K562 (cell line): Measurements from ENCODE around the gene ZNF280C. TPM values are rescaled to one million over a fixed set of nuclear protein-coding genes. Genes with fewer than 3 reads are reported as not detected.

Experiments
- ATAC-seq: fragments of 200-7000 bp; cut with Tn5 transposase; 3 replicates; pipeline ENCODE4 v1.9.1; 2020; ENCODE audit warnings: moderate library complexity
- BruUV-seq: library from RNA; stranded (reverse); fragments of 400-500 nt; replicated peaks from 2 replicates; lab custom pipeline; 2021; lab: Mats Ljungman, UMichigan
- CTCF ChIA-PET: fragments of 300-600 bp; formaldehyde crosslinking; extraction: SDS; loops from one replicate; lab custom pipeline; 2021; ENCODE audit warnings: low intra/inter-chr PET ratio; lab: Yijun Ruan, JAX
- POLR2A ChIA-PET: fragments of 300-600, 350-650 bp; sonication (Branson Sonifier 250); formaldehyde crosslinking; extraction: SDS; loops from one replicate; lab custom pipeline; 2021; ENCODE audit warnings: antibody characterized with exemption, inconsistent platforms; lab: Yijun Ruan, JAX
- DNase-seq, 4 experiments: peaks; one replicate each; pipeline versions ENCODE4 v3.0.0 to v3.0.0-alpha.2; 2011 to 2018; ENCODE audit warnings: low spot score in 3 of 4, mixed read lengths in 3 of 4; ENCODE audit errors: extremely low read depth in 1 of 4
- FAIRE-seq: peaks from 2 replicates; lab custom pipeline; 2011; peaks lifted over from hg19 to GRCh38; lab: Jason Lieb, UNC
- H2AFZ ChIP-seq: 2 replicates; pipeline ENCODE4 v1.6.0; 2011; ENCODE audit warnings: low read depth, low read length, control low read depth, inconsistent platforms
- H3K27ac ChIP-seq: fragments of 200-600 bp; 3 replicates; pipeline ENCODE4 v1.8.0; 2011; ENCODE audit warnings: low read depth, mild to moderate bottlenecking, control low read depth, inconsistent platforms, low read length, moderate library complexity, mixed read lengths; ENCODE audit errors: extremely low read depth
- H3K27me3 ChIP-seq, 2 experiments: fragments of 300-600 bp in 1 of 2; 2 replicates in 1 of 2; 3 replicates in 1 of 2; pipeline versions ENCODE4 v1.6.0 to v1.8.0; 2011; ENCODE audit warnings: inconsistent platforms in 2 of 2, low read length in 2 of 2, mild to moderate bottlenecking in 1 of 2, mixed read lengths in 1 of 2, moderate library complexity in 1 of 2; ENCODE audit not compliant: control insufficient read depth in 2 of 2, insufficient read depth in 2 of 2
- H3K36me3 ChIP-seq: fragments of 300-600 bp; 3 replicates; pipeline ENCODE4 v1.8.0; 2011; ENCODE audit warnings: mild to moderate bottlenecking, low read length, inconsistent platforms; ENCODE audit not compliant: control insufficient read depth, insufficient read depth
- H3K4me1 ChIP-seq, 2 experiments: fragments of 200-600 bp in 1 of 2; replicated peaks in 1 of 2; 2 replicates in 1 of 2; 3 replicates in 1 of 2; pipeline versions ENCODE4 v1.5.1 to v1.8.0; 2011; ENCODE audit warnings: inconsistent platforms in 2 of 2, low read length in 2 of 2, mild to moderate bottlenecking in 1 of 2, mixed read lengths in 1 of 2, moderate library complexity in 1 of 2; ENCODE audit not compliant: control insufficient read depth in 2 of 2, insufficient read depth in 2 of 2
- H3K4me2 ChIP-seq: 2 replicates; pipeline ENCODE4 v1.6.1; 2011; ENCODE audit warnings: low read length, control low read depth, inconsistent platforms, mixed read lengths; ENCODE audit not compliant: insufficient read depth
- H3K4me3 ChIP-seq: fragments of 200-600 bp; sonication (generic), shearing (Covaris generic); 2 replicates; pipeline ENCODE4 v1.5.1; 2016; ENCODE audit warnings: control low read depth, inconsistent platforms
- H3K79me2 ChIP-seq: fragments of 200-600 bp; 3 replicates; pipeline ENCODE4 v1.8.0; 2011; ENCODE audit warnings: low read length, inconsistent platforms; ENCODE audit not compliant: control insufficient read depth, insufficient read depth
- H3K9ac ChIP-seq, 2 experiments: 2 replicates each; pipeline versions ENCODE4 v1.6.0 to v1.6.1; 2011; ENCODE audit warnings: low read depth in 2 of 2, low read length in 2 of 2, control low read depth in 1 of 2, inconsistent platforms in 1 of 2, mild to moderate bottlenecking in 1 of 2, mixed read lengths in 1 of 2; ENCODE audit not compliant: insufficient read depth in 1 of 2
- H3K9me1 ChIP-seq: one replicate; pipeline ENCODE4 v1.6.0; 2011; ENCODE audit warnings: inconsistent platforms, mild to moderate bottlenecking, low read length, moderate library complexity; ENCODE audit not compliant: control insufficient read depth, insufficient read depth
- H3K9me3 ChIP-seq: replicated peaks from 2 replicates; pipeline ENCODE4 v1.5.1; 2011; ENCODE audit warnings: low read depth, low read length, inconsistent platforms; ENCODE audit not compliant: control insufficient read depth, insufficient read depth
- H4K20me1 ChIP-seq: replicated peaks from 2 replicates; pipeline ENCODE4 v1.6.1; 2011; ENCODE audit warnings: low read length, inconsistent platforms, mixed read lengths; ENCODE audit not compliant: control insufficient read depth, insufficient read depth
- CBX3 ChIP-seq, 2 experiments: IDR thresholded peaks; 1 replicate in 1 of 2; 2 replicates in 1 of 2; pipeline ENCODE4 v1.6.1; 2012; ENCODE audit warnings: inconsistent platforms in 2 of 2, low read length in 2 of 2, borderline replicate concordance in 1 of 2, control low read depth in 1 of 2
- ETV1 ChIP-seq: fragments of 450-650 bp; conservative IDR thresholded peaks from 2 replicates; pipeline ENCODE4 v1.6.1; 2016; ENCODE audit warnings: missing genetic modification characterization, control low read depth, low read depth, missing compliant biosample characterization
- HIVEP1 ChIP-seq: fragments of 250-450 bp; sonication (Bioruptor Pico); IDR thresholded peaks from 2 replicates; pipeline ENCODE4 v1.4.0; 2020; ENCODE audit warnings: mild to moderate bottlenecking
- L3MBTL2 ChIP-seq: fragments of 450-650 bp; IDR thresholded peaks from 2 replicates; pipeline ENCODE4 v1.6.1; 2016; ENCODE audit warnings: mild to moderate bottlenecking, moderate library complexity
- SIRT6 ChIP-seq: IDR thresholded peaks from one replicate; pipeline ENCODE4 v1.6.1; 2012; ENCODE audit warnings: low read depth, mild to moderate bottlenecking, control low read depth, inconsistent platforms, low read length, moderate library complexity
- SMAD2 ChIP-seq: fragments of 150-350 bp; IDR thresholded peaks from 2 replicates; pipeline ENCODE4 v1.6.1; 2014; ENCODE audit warnings: low read depth, mild to moderate bottlenecking, low read length
- SRSF7 ChIP-seq: fragments of 200-400 bp; formaldehyde crosslinking; optimal IDR thresholded peaks from 2 replicates; pipeline ENCODE3; 2017; ENCODE audit warnings: mild to moderate bottlenecking, low read depth, low read length
- TRIM24 ChIP-seq, 2 experiments: fragments of 450-650 bp; IDR thresholded peaks; 2 replicates each; pipeline ENCODE4 v1.6.1; 2016
- ZKSCAN1 ChIP-seq: fragments of 150-350 bp; IDR thresholded peaks from 2 replicates; pipeline ENCODE4 v1.6.1; 2016; ENCODE audit warnings: low read depth, low read length
- ZNF121 ChIP-seq: sonication (generic); formaldehyde crosslinking; conservative IDR thresholded peaks from 2 replicates; pipeline ENCODE4 v1.8.0; 2022; ENCODE audit warnings: missing genetic modification reagents
- ZNF253 ChIP-seq: fragments of 250-450 bp; sonication (Bioruptor Pico); conservative IDR thresholded peaks from 2 replicates; pipeline ENCODE4 v1.6.1; 2021; ENCODE audit warnings: mild to moderate bottlenecking
- ZNF785 ChIP-seq: fragments of 250-450 bp; sonication (Bioruptor Pico); IDR thresholded peaks from 2 replicates; pipeline ENCODE4 v1.4.0; 2020; ENCODE audit warnings: mild to moderate bottlenecking
- ZSCAN29 ChIP-seq: fragments of 450-650 bp; IDR thresholded peaks from 2 replicates; pipeline ENCODE4 v1.6.1; 2017
- WGBS: fragments of 100-300 bp; shearing (Covaris generic); methylation state at CpG from one replicate; pipeline ENCODE4 v1.1.6; 2016; ENCODE audit warnings: low coverage, mixed read lengths; ENCODE audit not compliant: insufficient coverage; ENCODE audit errors: missing lambda C conversion rate; 5-methylcytosine and 5-hydroxymethylcytosine counted together
- in situ Hi-C: fragments of 300-500 bp; cut with MboI; formaldehyde crosslinking; loops from 4 replicates; pipeline ENCODE4 v1.15.0; 2018; ENCODE audit warnings: inconsistent platforms, mixed read lengths
- intact Hi-C: fragments of 100-400 bp; cut with micrococcal nuclease; formaldehyde crosslinking; loops from 2 replicates; pipeline ENCODE4 v1.14.2; 2022
- polyA plus RNA-seq, 8 experiments: library from polyadenylated mRNA; depleted of rRNA in 4 of 8; stranded (reverse) in 5 of 8; unstranded in 3 of 8; fragments of >200 nt; fragmentation: Nextera tagmentation in 2 of 8; fragmentation: Illumina TruSeq in 1 of 8; extraction: Ambion mirVana in 2 of 8; extraction: Trizol in 1 of 8; gene quantifications; 2 replicates each; pipeline versions ENCODE4 v1.2.1 to v1.2.3, GENCODE V29; 2011 to 2014; ENCODE audit warnings: inconsistent platforms in 1 of 8, missing spikeins in 1 of 8
- total RNA-seq, 7 experiments: library from RNA; depleted of rRNA in 6 of 7; stranded (reverse); fragments of >200 nt in 6 of 7; fragmentation: Illumina TruSeq in 2 of 7; extraction: Trizol in 2 of 7; gene quantifications; 2 replicates each; pipeline versions ENCODE4 v1.2.1 to v1.2.3, GENCODE V29; 2011 to 2021; ENCODE audit warnings: low replicate concordance in 1 of 7
- TF ChIP-seq, protein P1 (sequence below): fragments of 200-800 bp; sonication (Bioruptor generic); IDR thresholded peaks from 2 replicates; pipeline ENCODE4 v1.6.1; 2017; ENCODE audit warnings: missing genetic modification characterization, missing compliant biosample characterization
- TF ChIP-seq, protein P2 (sequence below): fragments of 250-450 bp; sonication (Bioruptor Pico); IDR thresholded peaks from 2 replicates; pipeline ENCODE4 v1.4.0; 2020

ZNF280C gene
- total and polyA plus RNA-seq, 9 of the 15 experiments (the other 6 are each of a cell fraction or from before 2014, with no cell fraction given): 1.6 to 8.3 (median 4.4) TPM

DNA sequence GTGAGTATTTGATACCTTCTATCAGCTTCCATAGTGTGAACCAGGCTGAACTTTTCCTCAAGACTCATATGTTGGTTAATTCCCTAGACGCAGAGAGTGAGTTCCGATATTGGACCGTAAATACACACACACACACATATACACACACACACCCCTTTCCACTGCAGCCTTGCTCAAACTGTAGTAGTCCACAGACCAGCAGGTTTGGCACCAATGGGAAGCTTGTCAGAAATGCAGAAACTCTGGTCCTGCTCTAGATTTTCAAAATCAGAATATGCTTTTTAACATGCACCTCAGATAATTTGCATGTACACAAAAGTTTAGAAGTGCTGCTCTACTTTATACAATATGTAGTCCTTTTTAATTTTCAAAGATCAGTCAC, 27.6 kb upstream of the ZNF280C start (continued):
- TF ChIP-seq HIVEP1 (CRISPR knock-in tag): no peak
- no peak for TF ChIP-seq SMAD2
- TF ChIP-seq CBX3 (IDR thresholded peaks at IDR 0.05; ENCODE audit: borderline replicate concordance in 1 of 2, low read length in 2 of 2): no peak
- TF ChIP-seq, protein P1, sequence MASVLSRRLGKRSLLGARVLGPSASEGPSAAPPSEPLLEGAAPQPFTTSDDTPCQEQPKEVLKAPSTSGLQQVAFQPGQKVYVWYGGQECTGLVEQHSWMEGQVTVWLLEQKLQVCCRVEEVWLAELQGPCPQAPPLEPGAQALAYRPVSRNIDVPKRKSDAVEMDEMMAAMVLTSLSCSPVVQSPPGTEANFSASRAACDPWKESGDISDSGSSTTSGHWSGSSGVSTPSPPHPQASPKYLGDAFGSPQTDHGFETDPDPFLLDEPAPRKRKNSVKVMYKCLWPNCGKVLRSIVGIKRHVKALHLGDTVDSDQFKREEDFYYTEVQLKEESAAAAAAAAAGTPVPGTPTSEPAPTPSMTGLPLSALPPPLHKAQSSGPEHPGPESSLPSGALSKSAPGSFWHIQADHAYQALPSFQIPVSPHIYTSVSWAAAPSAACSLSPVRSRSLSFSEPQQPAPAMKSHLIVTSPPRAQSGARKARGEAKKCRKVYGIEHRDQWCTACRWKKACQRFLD (CRISPR knock-in tag): no peak
- TF ChIP-seq, all 486 proteins: peak for 0

DNA sequence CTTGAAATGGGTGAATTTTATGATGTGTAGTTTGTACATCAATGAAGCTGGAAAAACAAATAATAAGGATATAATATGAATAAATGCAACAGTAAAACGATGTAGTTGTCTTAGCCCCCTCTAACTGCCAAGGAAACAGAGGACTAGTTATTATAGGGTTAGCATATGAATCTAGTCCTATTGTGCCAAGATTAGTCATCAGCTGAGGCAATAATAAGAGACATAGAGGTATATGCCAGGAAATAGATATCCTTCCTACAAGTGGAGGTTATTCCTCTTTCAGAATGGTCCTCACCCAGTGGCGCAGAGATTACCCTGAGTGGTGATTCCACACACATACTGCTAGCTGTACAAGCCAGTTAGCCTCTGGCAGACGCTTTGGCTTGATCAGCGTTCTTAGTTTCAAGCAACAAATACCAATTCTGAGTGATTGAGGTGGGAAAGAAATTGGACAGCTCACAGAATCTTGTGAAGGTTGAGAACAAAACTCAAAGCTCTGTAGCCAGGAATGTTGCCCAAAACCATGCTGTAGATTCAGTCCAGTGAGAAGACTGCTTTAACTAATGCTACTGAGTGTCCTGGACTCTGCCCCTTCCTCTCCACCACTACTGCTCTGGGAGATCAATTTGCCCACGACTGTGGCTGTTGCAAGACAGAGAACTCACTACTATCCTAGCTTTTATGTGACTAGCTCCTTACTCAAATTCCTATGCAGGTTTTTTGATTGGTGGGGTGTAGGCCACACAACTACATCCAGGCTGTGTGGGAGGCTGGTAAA, 27.0 kb upstream of the ZNF280C start:
- H3K27ac ChIP-seq: no peak overlapping the region
- ChIA-PET POLR2A (interaction anchor here (0.7 kb wide), 1 partner anchor 27 kb away, joined by 3 read pairs; the partner anchor contains the start of gene ZNF280C), CTCF (no interaction called here)
- 17% methylated on average over 5 of the region's 5 CpGs for WGBS
- H3K36me3 ChIP-seq: no peaks in the 10 kb centered on the region
- no peaks in the 10 kb centered on the region; the same call in 1 of the 2 replicates for H3K9me3 ChIP-seq
- FAIRE-seq (no peak), ATAC-seq (no peak), DNase-seq (no peak)
- no peak overlapping the region for H3K9ac ChIP-seq
- BruUV-seq: no TSS peak
- in situ Hi-C loops (no loop called here), intact Hi-C loops (no loop called here)
- H3K4me1 ChIP-seq: peaks cover 0 to 9% of the 10 kb centered on the region in 2 experiments; a peak in 1 of 5 replicates
- H3K4me3 ChIP-seq: no peak overlapping the region
- H3K4me2 ChIP-seq: no peak overlapping the region
- no peaks in the 10 kb centered on the region for H3K79me2 ChIP-seq
- H3K9me1 ChIP-seq: no peaks in the 10 kb centered on the region
- H4K20me1 ChIP-seq: no peaks in the 10 kb centered on the region
- no peak overlapping the region for H2AFZ ChIP-seq
- H3K27me3 ChIP-seq: no peaks in the 10 kb centered on the region
- TF ChIP-seq ZNF785 (no peak), ZKSCAN1 (no peak), SRSF7 (no peak), TRIM24 (IDR thresholded peaks at IDR 0.05) (no peak), SIRT6 (no peak), ZSCAN29 (no peak), ZNF121 (no peak), L3MBTL2 (no peak), ETV1 (tag) (no peak), ZNF253 (CRISPR knock-in tag) (no peak)
- TF ChIP-seq, protein P2, sequence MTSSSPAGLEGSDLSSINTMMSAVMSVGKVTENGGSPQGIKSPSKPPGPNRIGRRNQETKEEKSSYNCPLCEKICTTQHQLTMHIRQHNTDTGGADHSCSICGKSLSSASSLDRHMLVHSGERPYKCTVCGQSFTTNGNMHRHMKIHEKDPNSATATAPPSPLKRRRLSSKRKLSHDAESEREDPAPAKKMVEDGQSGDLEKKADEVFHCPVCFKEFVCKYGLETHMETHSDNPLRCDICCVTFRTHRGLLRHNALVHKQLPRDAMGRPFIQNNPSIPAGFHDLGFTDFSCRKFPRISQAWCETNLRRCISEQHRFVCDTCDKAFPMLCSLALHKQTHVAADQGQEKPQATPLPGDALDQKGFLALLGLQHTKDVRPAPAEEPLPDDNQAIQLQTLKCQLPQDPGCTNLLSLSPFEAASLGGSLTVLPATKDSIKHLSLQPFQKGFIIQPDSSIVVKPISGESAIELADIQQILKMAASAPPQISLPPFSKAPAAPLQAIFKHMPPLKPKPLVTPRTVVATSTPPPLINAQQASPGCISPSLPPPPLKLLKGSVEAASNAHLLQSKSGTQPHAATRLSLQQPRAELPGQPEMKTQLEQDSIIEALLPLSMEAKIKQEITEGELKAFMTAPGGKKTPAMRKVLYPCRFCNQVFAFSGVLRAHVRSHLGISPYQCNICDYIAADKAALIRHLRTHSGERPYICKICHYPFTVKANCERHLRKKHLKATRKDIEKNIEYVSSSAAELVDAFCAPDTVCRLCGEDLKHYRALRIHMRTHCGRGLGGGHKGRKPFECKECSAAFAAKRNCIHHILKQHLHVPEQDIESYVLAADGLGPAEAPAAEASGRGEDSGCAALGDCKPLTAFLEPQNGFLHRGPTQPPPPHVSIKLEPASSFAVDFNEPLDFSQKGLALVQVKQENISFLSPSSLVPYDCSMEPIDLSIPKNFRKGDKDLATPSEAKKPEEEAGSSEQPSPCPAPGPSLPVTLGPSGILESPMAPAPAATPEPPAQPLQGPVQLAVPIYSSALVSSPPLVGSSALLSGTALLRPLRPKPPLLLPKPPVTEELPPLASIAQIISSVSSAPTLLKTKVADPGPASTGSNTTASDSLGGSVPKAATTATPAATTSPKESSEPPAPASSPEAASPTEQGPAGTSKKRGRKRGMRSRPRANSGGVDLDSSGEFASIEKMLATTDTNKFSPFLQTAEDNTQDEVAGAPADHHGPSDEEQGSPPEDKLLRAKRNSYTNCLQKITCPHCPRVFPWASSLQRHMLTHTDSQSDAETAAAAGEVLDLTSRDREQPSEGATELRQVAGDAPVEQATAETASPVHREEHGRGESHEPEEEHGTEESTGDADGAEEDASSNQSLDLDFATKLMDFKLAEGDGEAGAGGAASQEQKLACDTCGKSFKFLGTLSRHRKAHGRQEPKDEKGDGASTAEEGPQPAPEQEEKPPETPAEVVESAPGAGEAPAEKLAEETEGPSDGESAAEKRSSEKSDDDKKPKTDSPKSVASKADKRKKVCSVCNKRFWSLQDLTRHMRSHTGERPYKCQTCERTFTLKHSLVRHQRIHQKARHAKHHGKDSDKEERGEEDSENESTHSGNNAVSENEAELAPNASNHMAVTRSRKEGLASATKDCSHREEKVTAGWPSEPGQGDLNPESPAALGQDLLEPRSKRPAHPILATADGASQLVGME: no peak
